Activated naive CD4-positive, alpha-beta T cell treated with anti-CD3 and anti-CD28 coated beads, Interleukin-2, amount 50 U/mL, for 24 hours (primary cell): ENCODE data around the gene VAPA.

Experiments
- H3K27ac Mint-ChIP-seq: one replicate; pipeline ENCODE4 v1.8.0; 2021; ENCODE audit warnings: mild to moderate bottlenecking, mixed read lengths
- H3K27me3 Mint-ChIP-seq: one replicate; pipeline ENCODE4 v1.8.0; 2021; ENCODE audit warnings: mixed read lengths
- H3K36me3 Mint-ChIP-seq: one replicate; pipeline ENCODE4 v1.8.0; 2021; ENCODE audit warnings: mixed read lengths
- H3K4me1 Mint-ChIP-seq: one replicate; pipeline ENCODE4 v1.8.0; 2021; ENCODE audit warnings: mixed read lengths
- H3K4me3 Mint-ChIP-seq: one replicate; pipeline ENCODE4 v1.8.0; 2021; ENCODE audit warnings: mild to moderate bottlenecking, mixed read lengths
- H3K9me3 Mint-ChIP-seq: one replicate; pipeline ENCODE4 v1.8.0; 2021; ENCODE audit warnings: mixed read lengths

The VAPA gene

DNA sequence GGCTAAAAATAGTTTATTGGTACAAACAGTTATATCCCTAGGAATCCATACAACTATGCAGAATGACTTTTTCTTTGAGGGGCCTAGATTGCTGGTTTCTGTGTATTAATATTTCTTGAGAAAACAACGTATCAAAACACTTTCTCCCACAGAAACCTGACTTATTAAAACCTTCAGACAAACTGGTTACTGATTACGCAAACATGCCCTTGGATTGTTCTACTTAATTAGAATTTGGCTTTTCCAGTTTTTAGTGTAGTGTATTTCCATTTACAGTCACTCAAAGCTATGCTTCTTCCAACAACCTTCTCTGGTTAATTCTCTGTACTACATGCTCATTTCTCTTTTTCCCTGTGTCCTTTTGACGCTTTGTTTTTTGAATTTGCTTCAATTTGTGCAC, 20.0 kb downstream of the VAPA start:
- Mint-ChIP-seq H3K27ac (peak overlapping the region; percentile 89), H3K36me3 (peaks cover 11% of the 10 kb centered on the region), H3K4me3 (no peak overlapping the region), H3K27me3 (no peaks in the 10 kb centered on the region), H3K4me1 (peaks cover 46% of the 10 kb centered on the region), H3K9me3 (no peaks in the 10 kb centered on the region)

GRCh38 chr18:9934274-9934673, 20.5 kb downstream of the VAPA start:
- H3K36me3 Mint-ChIP-seq = peaks cover 11% of the 10 kb centered on the region
- H3K4me3 Mint-ChIP-seq = no peak overlapping the region
- H3K4me1 Mint-ChIP-seq = peaks cover 42% of the 10 kb centered on the region
- H3K27ac Mint-ChIP-seq = peak overlapping the region; percentile 89
- H3K27me3 Mint-ChIP-seq = no peaks in the 10 kb centered on the region
- no peaks in the 10 kb centered on the region for H3K9me3 Mint-ChIP-seq

- no peaks in the 10 kb centered on the region for H3K27me3 Mint-ChIP-seq
- H3K4me3 Mint-ChIP-seq = no peak overlapping the region
- no peaks in the 10 kb centered on the region for H3K9me3 Mint-ChIP-seq
- no peak overlapping the region for H3K27ac Mint-ChIP-seq
- H3K36me3 Mint-ChIP-seq = peaks cover 25% of the 10 kb centered on the region
- peaks cover 15% of the 10 kb centered on the region for H3K4me1 Mint-ChIP-seq
These were observed 27.3 kb downstream of the VAPA start for GRCh38 chr18:9941103-9941502.

- peaks cover 15% of the 10 kb centered on the region for H3K4me1 Mint-ChIP-seq
- H3K9me3 Mint-ChIP-seq = no peaks in the 10 kb centered on the region
- no peak overlapping the region for H3K4me3 Mint-ChIP-seq
- H3K27ac Mint-ChIP-seq = no peak overlapping the region
- H3K36me3 Mint-ChIP-seq = peaks cover 25% of the 10 kb centered on the region
- no peaks in the 10 kb centered on the region for H3K27me3 Mint-ChIP-seq
These were observed 27.8 kb downstream of the VAPA start for GRCh38 chr18:9941660-9942059.

DNA sequence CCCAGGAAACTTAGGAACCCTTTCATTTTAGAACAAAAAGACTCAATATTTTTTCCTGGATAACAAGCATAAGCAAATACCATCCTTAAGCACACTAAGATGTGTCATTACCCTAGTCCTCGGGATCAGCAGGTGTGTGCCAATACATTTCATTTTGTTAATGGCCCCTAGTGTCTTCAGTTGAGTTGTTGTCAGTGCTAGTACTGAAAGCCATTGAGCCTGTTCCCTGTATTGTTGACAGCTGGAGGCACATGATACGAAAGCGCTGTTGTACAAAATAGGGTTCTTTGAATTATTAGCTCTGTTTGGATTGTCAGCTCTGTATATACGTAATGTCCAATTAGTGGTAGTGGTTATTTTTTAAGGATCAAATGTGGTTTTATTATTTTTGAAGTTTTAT, 29.5 kb downstream of the VAPA start:
- H3K4me1 Mint-ChIP-seq = peaks cover 15% of the 10 kb centered on the region
- no peaks in the 10 kb centered on the region for H3K27me3 Mint-ChIP-seq
- no peak overlapping the region for H3K27ac Mint-ChIP-seq
- no peak overlapping the region for H3K4me3 Mint-ChIP-seq
- peaks cover 21% of the 10 kb centered on the region for H3K36me3 Mint-ChIP-seq
- H3K9me3 Mint-ChIP-seq = no peaks in the 10 kb centered on the region

DNA sequence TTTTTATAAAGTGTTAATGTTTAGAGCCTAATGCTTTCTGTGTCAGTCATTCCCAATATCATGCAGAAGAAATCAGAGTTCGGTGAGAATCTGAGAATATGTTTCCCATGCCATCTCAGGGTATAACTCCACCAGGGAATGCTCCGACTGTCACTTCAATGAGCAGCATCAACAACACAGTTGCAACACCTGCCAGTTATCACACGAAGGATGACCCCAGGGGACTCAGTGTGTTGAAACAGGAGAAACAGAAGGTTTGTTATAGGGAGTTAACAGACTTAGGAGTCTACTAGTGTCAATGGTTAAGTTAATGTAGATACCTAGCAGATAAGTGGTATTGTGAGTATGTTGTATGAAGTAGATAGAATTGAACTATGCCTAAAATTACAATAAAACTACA, 31.0 kb downstream of the VAPA start:
- Mint-ChIP-seq H3K36me3 (peaks cover 21% of the 10 kb centered on the region), H3K27me3 (no peaks in the 10 kb centered on the region), H3K27ac (no peak overlapping the region)

DNA sequence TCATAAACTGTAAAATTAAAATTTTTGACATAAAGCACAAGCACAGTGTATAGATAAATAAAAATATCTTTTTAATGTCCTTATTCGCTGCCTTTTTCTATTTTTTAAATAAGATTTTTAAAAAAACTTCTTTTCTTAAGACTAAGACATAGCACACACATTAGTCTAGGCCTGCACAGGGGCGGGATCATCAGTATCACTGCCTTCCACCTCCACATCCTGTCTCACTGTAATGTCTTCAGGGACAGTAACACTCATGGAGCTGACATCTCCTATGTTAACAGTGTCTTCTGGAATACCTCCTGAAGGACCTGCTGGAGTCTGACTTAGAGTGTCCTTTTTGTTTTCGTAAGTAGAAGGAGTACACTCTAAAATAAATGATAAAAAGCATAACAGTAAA, 33.0 kb downstream of the VAPA start:
- H3K9me3 Mint-ChIP-seq = no peaks in the 10 kb centered on the region
- peaks cover 16% of the 10 kb centered on the region for H3K36me3 Mint-ChIP-seq
- H3K27me3 Mint-ChIP-seq = no peaks in the 10 kb centered on the region
- H3K4me1 Mint-ChIP-seq = peaks cover 13% of the 10 kb centered on the region
- H3K4me3 Mint-ChIP-seq = no peak overlapping the region
- no peak overlapping the region for H3K27ac Mint-ChIP-seq

More for the DNA sequence above, 31.0 kb downstream of the VAPA start:
- no peaks in the 10 kb centered on the region for H3K9me3 Mint-ChIP-seq
- H3K4me1 Mint-ChIP-seq = peaks cover 14% of the 10 kb centered on the region
- no peak overlapping the region for H3K4me3 Mint-ChIP-seq

GRCh38 chr18:9947248-9947647, 33.4 kb downstream of the VAPA start:
- H3K27me3 Mint-ChIP-seq = no peaks in the 10 kb centered on the region
- H3K27ac Mint-ChIP-seq = no peak overlapping the region
- peaks cover 13% of the 10 kb centered on the region for H3K4me1 Mint-ChIP-seq
- no peaks in the 10 kb centered on the region for H3K9me3 Mint-ChIP-seq
- peaks cover 18% of the 10 kb centered on the region for H3K36me3 Mint-ChIP-seq
- no peak overlapping the region for H3K4me3 Mint-ChIP-seq

DNA sequence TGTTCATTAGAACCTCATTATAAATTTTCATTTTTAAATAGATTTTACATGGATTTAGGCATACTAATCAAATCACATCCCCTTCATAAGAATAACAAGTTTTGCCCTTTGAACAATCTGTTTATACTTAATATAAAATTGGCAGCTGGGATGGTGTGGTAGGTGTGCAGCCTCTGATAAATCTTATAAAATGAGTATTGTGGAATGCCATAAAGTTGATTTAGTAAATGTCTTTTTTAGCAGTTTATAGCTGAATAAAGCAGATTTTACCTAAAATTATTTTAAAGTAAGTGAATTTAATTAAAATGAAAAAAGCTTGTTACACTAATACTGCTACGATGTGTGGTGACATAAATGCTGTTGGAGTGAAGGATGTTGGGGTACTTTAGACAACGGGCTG, 35.5 kb downstream of the VAPA start:
- Mint-ChIP-seq H3K27me3 (no peaks in the 10 kb centered on the region), H3K4me3 (no peak overlapping the region), H3K36me3 (peaks cover 16% of the 10 kb centered on the region), H3K27ac (no peak overlapping the region), H3K9me3 (no peaks in the 10 kb centered on the region), H3K4me1 (peaks cover 10% of the 10 kb centered on the region)

DNA sequence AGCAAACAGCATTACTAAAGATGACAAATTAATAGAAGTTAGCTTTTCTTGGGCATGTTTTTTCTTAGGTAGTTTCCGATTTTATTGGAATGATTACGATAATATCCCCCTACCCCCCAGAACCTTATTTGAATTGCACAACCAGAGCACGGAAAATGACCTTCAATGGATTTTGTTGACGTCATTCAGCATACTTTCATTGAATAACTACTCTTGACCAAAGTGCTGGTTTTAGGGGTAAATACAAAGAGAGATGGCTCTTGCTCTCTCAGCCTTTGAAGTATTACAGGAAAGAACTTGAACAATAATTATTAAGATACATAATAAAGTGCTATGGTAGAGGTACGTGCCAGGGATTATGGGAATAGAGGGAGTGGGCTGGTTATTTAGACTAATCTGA, 36.0 kb downstream of the VAPA start:
- H3K4me3 Mint-ChIP-seq = no peak overlapping the region
- H3K36me3 Mint-ChIP-seq = peaks cover 16% of the 10 kb centered on the region

DNA sequence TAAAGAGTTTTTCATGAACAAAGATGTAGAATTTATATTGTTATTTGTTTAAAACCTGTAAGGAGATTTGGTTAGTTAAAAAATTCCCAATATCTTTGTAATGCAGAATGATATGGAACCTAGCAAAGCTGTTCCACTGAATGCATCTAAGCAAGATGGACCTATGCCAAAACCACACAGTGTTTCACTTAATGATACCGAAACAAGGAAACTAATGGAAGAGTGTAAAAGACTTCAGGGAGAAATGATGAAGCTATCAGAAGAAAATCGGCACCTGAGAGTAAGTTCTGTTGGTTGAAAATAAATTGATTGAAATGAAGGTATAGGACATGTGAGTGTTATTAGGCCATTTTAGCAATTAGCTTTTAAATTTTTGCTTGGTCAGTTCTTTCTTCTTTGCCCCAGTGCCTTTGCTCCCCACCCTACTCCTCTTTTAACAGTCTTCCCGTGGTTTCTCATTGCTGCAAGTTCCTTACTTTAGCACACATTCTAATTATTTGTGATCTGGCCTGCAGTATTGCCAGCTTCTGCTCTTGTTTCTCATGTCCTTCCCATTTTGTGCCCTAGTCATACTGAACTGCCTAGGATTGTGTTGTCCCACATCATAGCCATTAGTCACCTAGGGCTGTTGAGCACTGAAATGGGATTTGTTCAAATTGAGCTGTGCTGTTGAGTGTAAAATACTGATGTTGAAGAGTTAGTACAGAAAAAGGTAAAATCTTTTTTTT, 36.6 kb downstream of the VAPA start:
- Mint-ChIP-seq H3K36me3 (peaks cover 16% of the 10 kb centered on the region), H3K4me3 (no peak overlapping the region), H3K9me3 (no peaks in the 10 kb centered on the region), H3K27ac (no peak overlapping the region), H3K4me1 (peaks cover 9% of the 10 kb centered on the region), H3K27me3 (no peaks in the 10 kb centered on the region)

More for the DNA sequence above, 36.0 kb downstream of the VAPA start:
- Mint-ChIP-seq H3K27me3 (no peaks in the 10 kb centered on the region), H3K9me3 (no peaks in the 10 kb centered on the region), H3K4me1 (peaks cover 9% of the 10 kb centered on the region), H3K27ac (no peak overlapping the region)

DNA sequence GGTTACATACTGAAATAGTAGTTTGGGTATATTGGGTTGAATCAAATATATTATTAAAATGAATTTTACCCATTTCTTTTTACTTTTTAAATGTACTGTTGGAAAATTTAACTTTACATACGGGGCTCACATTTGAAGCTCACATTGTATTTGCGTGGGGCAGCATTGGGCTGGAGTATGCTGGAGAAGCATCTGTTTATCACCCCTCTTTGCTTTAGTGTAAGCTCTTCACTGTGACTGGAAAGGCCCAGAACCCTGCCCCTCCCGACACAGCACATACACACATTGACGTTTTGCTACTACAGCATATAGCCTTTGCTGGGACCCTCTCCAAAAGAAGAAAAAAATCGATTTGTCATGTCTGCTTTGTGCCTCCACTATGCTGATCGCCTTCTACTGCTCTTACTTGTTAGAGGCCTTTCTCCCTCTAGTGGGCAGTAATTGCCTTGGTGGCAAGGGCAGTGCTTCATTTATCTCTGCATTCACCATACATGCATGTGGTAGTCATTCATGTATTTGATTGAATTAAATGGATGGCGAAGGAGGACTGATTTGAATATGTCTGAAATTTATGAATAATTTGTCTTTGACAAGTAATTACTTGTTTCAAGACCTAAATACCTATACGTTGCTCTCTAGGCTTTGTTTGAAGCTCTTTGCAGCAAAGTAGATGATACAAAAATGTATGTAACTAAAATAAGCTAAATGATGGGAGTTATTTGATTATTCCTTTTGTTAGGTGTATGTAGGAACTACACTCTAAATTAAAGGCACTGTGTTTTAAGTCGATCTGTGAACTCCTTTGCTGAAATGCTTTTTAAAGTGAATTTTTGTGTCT, 37.4 kb downstream of the VAPA start:
- Mint-ChIP-seq H3K9me3 (no peaks in the 10 kb centered on the region), H3K4me3 (no peak overlapping the region), H3K4me1 (peaks cover 9% of the 10 kb centered on the region), H3K27me3 (no peaks in the 10 kb centered on the region), H3K27ac (peak overlapping the region; percentile 20), H3K36me3 (peaks cover 12% of the 10 kb centered on the region)

DNA sequence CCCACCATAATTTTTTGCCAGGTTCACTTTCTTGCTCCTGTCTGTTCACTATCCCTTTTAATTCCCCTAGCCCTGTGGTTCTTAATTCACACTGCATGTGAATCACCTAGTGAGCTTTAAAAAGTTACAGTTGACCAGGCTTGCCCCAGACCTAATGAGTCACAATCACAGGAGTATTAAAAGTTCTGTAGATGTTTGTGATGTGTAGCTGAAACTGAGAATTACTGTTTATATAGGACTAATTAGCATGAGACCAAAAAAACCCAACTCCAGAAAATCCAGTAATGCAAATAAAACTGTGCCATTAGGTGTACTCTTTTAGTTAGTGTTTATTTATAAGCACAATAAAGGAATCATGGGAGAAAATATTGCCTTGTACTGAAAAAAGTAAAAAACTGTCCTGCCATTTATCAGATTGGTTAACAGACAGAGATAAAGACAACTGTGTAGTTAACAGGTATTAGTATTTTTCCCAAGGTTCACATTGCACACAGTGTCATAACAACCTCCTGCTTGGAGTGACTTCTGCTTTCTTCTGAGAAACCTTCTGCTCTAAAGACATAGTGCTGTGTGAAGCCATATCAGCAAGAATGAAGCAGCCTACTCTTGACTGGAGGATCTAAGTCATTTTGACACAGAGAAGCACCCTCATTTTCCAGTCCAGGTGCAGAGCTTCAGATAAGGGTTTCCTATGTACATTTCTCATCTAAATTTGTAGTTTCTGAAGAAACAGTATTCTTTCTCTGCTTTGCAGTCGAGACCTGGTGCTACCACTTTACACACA, 39.0 kb downstream of the VAPA start:
- peaks cover 9% of the 10 kb centered on the region for H3K4me1 Mint-ChIP-seq

DNA sequence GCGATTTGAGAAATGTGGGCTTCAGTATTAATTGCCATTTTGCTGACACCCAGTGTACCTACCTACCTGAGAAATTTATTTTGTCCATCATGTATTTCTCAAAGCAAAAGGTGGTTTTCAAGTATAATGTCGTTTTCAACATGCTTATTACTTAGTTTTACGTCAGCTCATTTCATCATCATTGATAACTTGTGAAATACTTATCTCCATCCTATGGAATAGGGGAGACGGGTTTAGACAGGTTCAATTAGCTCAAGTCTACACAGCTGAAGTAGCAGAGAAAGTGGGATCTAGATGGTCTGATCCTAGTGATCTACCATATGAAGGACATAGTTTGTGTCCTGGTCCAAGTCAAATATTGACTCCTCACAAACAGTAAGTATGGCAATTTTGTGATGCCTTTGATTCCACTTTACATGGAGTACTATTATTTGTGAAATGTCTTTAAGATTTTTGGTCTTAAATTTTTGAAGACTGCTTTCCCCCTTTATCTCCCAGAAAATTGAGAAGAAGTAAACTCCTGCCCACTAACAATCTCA, 45.1 kb downstream of the VAPA start:
- Mint-ChIP-seq H3K4me1 (peaks cover 26% of the 10 kb centered on the region), H3K27ac (peak overlapping the region; percentile 43), H3K4me3 (no peak overlapping the region), H3K9me3 (no peaks in the 10 kb centered on the region), H3K27me3 (no peaks in the 10 kb centered on the region), H3K36me3 (peaks cover 3% of the 10 kb centered on the region)

More for the DNA sequence above, 39.0 kb downstream of the VAPA start:
- Mint-ChIP-seq H3K27me3 (no peaks in the 10 kb centered on the region), H3K36me3 (peaks cover 9% of the 10 kb centered on the region), H3K9me3 (no peaks in the 10 kb centered on the region), H3K4me3 (no peak overlapping the region), H3K27ac (no peak overlapping the region)

DNA sequence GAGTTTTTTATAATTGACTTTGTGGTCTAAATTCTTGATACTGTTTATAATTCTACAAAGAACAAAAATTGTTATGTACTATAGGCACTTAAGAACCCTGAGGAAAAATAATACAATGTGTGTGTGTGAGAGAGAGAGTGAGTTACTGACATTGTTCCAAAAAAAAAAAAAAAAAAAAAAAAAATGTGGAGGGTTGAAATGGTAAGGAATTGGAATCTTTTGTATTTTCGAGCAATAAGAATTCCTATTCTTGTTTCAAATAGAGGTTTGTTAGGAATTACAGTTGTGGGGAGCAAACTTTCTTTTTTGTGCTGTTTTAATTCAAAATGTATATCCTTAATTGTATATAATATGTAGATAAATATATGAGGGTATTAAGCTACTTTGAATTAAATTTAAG, 45.7 kb downstream of the VAPA start:
- no peaks in the 10 kb centered on the region for H3K27me3 Mint-ChIP-seq
- peak overlapping the region; percentile 43 for H3K27ac Mint-ChIP-seq
- peaks cover 26% of the 10 kb centered on the region for H3K4me1 Mint-ChIP-seq
- H3K36me3 Mint-ChIP-seq = peaks cover 1% of the 10 kb centered on the region
- H3K9me3 Mint-ChIP-seq = no peaks in the 10 kb centered on the region
- H3K4me3 Mint-ChIP-seq = no peak overlapping the region
